ES-I3 (cell line): ENCODE results near the gene DNAH9.

ENCODE experiments used
- H3K36me3 ChIP-seq: 2 replicates; pipeline ENCODE4 v1.6.1; 2013; ENCODE audit warnings: mild to moderate bottlenecking, low read length, control low read depth, moderate library complexity; ENCODE audit not compliant: insufficient read depth
- H3K4me1 ChIP-seq: 2 replicates; pipeline ENCODE4 v1.6.1; 2013; ENCODE audit warnings: mild to moderate bottlenecking, control low read depth, low read length; ENCODE audit not compliant: insufficient read depth
- H3K9ac ChIP-seq: 2 replicates; pipeline ENCODE4 v1.6.1; 2013; ENCODE audit warnings: low read depth, mild to moderate bottlenecking, low read length, moderate library complexity
- H3K9me3 ChIP-seq: 2 replicates; pipeline ENCODE4 v1.6.1; 2013; ENCODE audit warnings: mild to moderate bottlenecking, low read length, moderate library complexity; ENCODE audit not compliant: control insufficient read depth, insufficient read depth

DNAH9 gene

GRCh38 chr17:11803231-11803969, 205.1 kb downstream of the DNAH9 start:
- Histone ChIP-seq H3K9me3 (no peaks in the 10 kb centered on the region), H3K9ac (no peak overlapping the region), H3K4me1 (no peaks in the 10 kb centered on the region), H3K36me3 (no peaks in the 10 kb centered on the region)

GRCh38 chr17:11805138-11805537, 206.9 kb downstream of the DNAH9 start:
- no peaks in the 10 kb centered on the region for H3K9me3 ChIP-seq
- no peaks in the 10 kb centered on the region for H3K36me3 ChIP-seq
- H3K4me1 ChIP-seq, result no peaks in the 10 kb centered on the region
- H3K9ac ChIP-seq, result no peak overlapping the region

GRCh38 chr17:11805952-11806351, 207.7 kb downstream of the DNAH9 start:
- no peaks in the 10 kb centered on the region for H3K9me3 ChIP-seq
- H3K4me1 ChIP-seq, result no peaks in the 10 kb centered on the region
- no peak overlapping the region for H3K9ac ChIP-seq
- H3K36me3 ChIP-seq, result no peaks in the 10 kb centered on the region

- Histone ChIP-seq H3K9ac (no peak overlapping the region), H3K36me3 (no peaks in the 10 kb centered on the region), H3K9me3 (no peaks in the 10 kb centered on the region), H3K4me1 (no peaks in the 10 kb centered on the region)
These were observed 209.3 kb downstream of the DNAH9 start for GRCh38 chr17:11807606-11808005.

GRCh38 chr17:11813278-11813677, 215.0 kb downstream of the DNAH9 start:
- no peaks in the 10 kb centered on the region for H3K4me1 ChIP-seq

GRCh38 chr17:11813871-11814270, 215.6 kb downstream of the DNAH9 start:
- Histone ChIP-seq H3K36me3 (no peaks in the 10 kb centered on the region), H3K4me1 (no peaks in the 10 kb centered on the region), H3K9ac (no peak overlapping the region), H3K9me3 (no peaks in the 10 kb centered on the region)

More at GRCh38 chr17:11813278-11813677, 215.0 kb downstream of the DNAH9 start:
- Histone ChIP-seq H3K9ac (no peak overlapping the region), H3K9me3 (no peaks in the 10 kb centered on the region), H3K36me3 (no peaks in the 10 kb centered on the region)

- no peak overlapping the region for H3K9ac ChIP-seq
- no peaks in the 10 kb centered on the region for H3K4me1 ChIP-seq
- H3K36me3 ChIP-seq, result no peaks in the 10 kb centered on the region
- no peaks in the 10 kb centered on the region for H3K9me3 ChIP-seq
These were observed 216.5 kb downstream of the DNAH9 start for GRCh38 chr17:11814655-11815262.

GRCh38 chr17:11816409-11816808, 218.1 kb downstream of the DNAH9 start:
- Histone ChIP-seq H3K4me1 (no peaks in the 10 kb centered on the region), H3K9me3 (no peaks in the 10 kb centered on the region), H3K36me3 (no peaks in the 10 kb centered on the region), H3K9ac (no peak overlapping the region)

- H3K36me3 ChIP-seq, result no peaks in the 10 kb centered on the region
- H3K9me3 ChIP-seq, result no peaks in the 10 kb centered on the region
- H3K4me1 ChIP-seq, result no peaks in the 10 kb centered on the region
- no peak overlapping the region for H3K9ac ChIP-seq
These were observed 225.6 kb downstream of the DNAH9 start for GRCh38 chr17:11823862-11824261.

GRCh38 chr17:11825572-11826209, 227.4 kb downstream of the DNAH9 start:
- H3K9me3 ChIP-seq, result no peaks in the 10 kb centered on the region

GRCh38 chr17:11832401-11833137, 234.3 kb downstream of the DNAH9 start:
- no peaks in the 10 kb centered on the region for H3K4me1 ChIP-seq
- H3K9me3 ChIP-seq, result no peaks in the 10 kb centered on the region
- no peaks in the 10 kb centered on the region for H3K36me3 ChIP-seq
- H3K9ac ChIP-seq, result no peak overlapping the region

More at GRCh38 chr17:11825572-11826209, 227.4 kb downstream of the DNAH9 start:
- H3K9ac ChIP-seq, result no peak overlapping the region
- H3K36me3 ChIP-seq, result no peaks in the 10 kb centered on the region
- H3K4me1 ChIP-seq, result no peaks in the 10 kb centered on the region

GRCh38 chr17:11836508-11836907, 238.2 kb downstream of the DNAH9 start:
- no peaks in the 10 kb centered on the region for H3K9me3 ChIP-seq
- no peaks in the 10 kb centered on the region for H3K36me3 ChIP-seq
- no peak overlapping the region for H3K9ac ChIP-seq
- no peaks in the 10 kb centered on the region for H3K4me1 ChIP-seq

- Histone ChIP-seq H3K9me3 (no peaks in the 10 kb centered on the region), H3K36me3 (no peaks in the 10 kb centered on the region), H3K9ac (no peak overlapping the region), H3K4me1 (no peaks in the 10 kb centered on the region)
These were observed 241.8 kb downstream of the DNAH9 start for GRCh38 chr17:11840052-11840451.

- Histone ChIP-seq H3K9me3 (no peaks in the 10 kb centered on the region), H3K4me1 (no peaks in the 10 kb centered on the region), H3K36me3 (no peaks in the 10 kb centered on the region), H3K9ac (no peak overlapping the region)
These were observed 242.6 kb downstream of the DNAH9 start for GRCh38 chr17:11840831-11841230.
